Immature natural killer cell (primary cell): ENCODE data around the gene KLF15. TPM values are rescaled to one million over a fixed set of nuclear protein-coding genes. Genes with fewer than 3 reads are reported as not detected.

Source experiments
- DNase-seq, 3 donors: peaks; one replicate each; pipeline ENCODE4 v3.0.0; 2022; ENCODE audit warnings: mixed read lengths in 1 of 3
- H3K27ac Mint-ChIP-seq, 6 donors: one replicate each; pipeline ENCODE4 v1.8.0; 2020; ENCODE audit warnings: mixed read lengths in 6 of 6, mild to moderate bottlenecking in 5 of 6, inconsistent platforms in 4 of 6, moderate library complexity in 3 of 6
- H3K27me3 Mint-ChIP-seq, 3 donors: one replicate each; pipeline ENCODE4 v1.8.0; 2020 to 2021; ENCODE audit warnings: low read depth in 3 of 3, mild to moderate bottlenecking in 3 of 3, mixed read lengths in 3 of 3, moderate library complexity in 3 of 3, inconsistent platforms in 1 of 3
- H3K36me3 Mint-ChIP-seq, 3 donors: one replicate each; pipeline ENCODE4 v1.8.0; 2020; ENCODE audit warnings: mixed read lengths in 3 of 3, inconsistent platforms in 2 of 3, mild to moderate bottlenecking in 2 of 3
- H3K4me1 Mint-ChIP-seq, 2 donors: one replicate each; pipeline ENCODE4 v1.8.0; 2020; ENCODE audit warnings: inconsistent platforms in 2 of 2, mild to moderate bottlenecking in 2 of 2, mixed read lengths in 2 of 2, moderate library complexity in 1 of 2
- H3K4me3 Mint-ChIP-seq, 5 donors: one replicate each; pipeline ENCODE4 v1.8.0; 2020; ENCODE audit warnings: mild to moderate bottlenecking in 5 of 5, mixed read lengths in 5 of 5, inconsistent platforms in 3 of 5, moderate library complexity in 3 of 5
- H3K9me3 Mint-ChIP-seq, 6 donors: one replicate each; pipeline ENCODE4 v1.8.0; 2020; ENCODE audit warnings: mild to moderate bottlenecking in 6 of 6, mixed read lengths in 6 of 6, inconsistent platforms in 4 of 6, moderate library complexity in 3 of 6
- polyA plus RNA-seq, 3 donors: library from polyadenylated mRNA; unstranded; fragments of 300-500 nt; fragmentation: Illumina TruSeq; gene quantifications; one replicate each; pipeline ENCODE4 v1.2.3, GENCODE V29; 2021

The KLF15 gene
- polyA plus RNA-seq, 3 donors from 2014 or later: not detected

DNA sequence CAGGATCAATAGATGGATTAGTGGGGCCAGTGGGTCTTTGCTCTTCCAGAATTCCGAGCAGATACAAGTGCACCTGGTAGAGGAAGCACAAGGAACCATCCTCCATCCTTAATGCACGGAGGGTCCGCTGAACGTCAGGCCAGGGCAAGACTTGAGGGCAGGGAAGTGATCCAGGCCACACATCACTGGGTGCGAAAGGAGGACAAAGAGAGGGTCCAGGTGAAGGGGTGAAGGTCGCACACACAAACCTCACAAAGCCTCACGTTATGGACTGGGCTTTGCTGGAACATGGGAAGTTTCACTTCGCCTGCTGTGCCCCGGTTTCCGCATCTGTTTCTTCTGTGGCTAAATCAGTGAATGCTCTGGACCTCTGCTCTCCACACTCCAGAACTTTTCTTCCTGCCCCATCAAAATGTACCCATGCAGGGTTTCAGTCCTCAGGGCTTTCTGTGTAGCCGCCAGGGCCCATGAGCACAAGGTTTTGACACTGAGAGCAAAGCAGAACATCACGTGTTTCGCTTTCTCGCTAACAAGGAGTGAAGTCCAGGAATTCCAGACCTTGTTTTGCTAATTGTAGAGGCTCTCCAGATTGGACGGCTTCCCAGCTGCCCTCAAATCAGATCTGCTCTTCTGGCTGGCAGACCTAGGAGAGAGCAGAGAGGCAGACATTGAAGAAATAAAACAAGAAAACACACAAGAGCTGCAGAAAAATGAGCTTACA lies 56.3 kb downstream of the KLF15 start:
- no peak for DNase-seq
- Mint-ChIP-seq H3K9me3 (peaks cover 0 to 20% (median 9%) of the 10 kb centered on the region in 6 donors), H3K4me3 (no peak overlapping the region)

DNA sequence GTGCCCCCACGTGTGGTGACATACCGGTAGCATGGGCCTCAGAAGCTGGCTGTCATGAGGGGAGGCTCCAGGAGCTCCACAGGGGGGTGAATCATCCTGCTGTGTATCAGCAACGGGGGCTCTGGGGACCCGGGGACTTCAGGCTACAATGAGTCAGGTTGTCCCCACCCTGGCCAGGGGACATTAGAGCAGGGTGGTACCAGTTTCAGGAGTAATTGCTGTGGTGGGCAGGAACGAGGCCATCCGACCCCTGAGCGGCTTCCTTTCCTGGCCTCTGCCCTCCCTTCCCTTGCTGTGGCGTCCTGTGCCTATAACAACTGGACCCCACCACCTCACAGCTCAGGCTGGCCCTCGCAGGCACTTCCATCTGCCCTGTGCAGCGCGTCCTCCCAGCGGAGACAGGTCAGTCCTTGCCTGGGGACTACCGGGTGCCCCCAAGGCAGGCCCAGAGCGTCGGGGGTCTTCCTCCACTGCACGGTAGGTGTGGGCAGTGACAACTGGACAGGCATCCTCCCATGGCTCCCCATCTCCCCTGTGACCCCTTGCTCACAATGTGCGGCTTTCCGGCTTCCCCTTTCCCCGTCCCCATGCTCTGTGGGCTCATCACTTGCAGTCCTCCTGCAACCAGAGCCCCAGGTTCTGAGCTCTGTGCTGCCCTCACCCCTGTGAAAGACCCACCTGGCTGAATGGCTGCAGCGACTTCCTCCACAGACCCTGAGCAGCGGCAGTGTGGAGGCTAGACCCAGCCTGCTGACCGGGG lies 57.0 kb downstream of the KLF15 start:
- no peak for DNase-seq
- no peak overlapping the region for H3K27ac Mint-ChIP-seq
- H3K9me3 Mint-ChIP-seq: peaks cover 0 to 20% (median 9%) of the 10 kb centered on the region in 6 donors
- peaks cover 2 to 10% (median 4%) of the 10 kb centered on the region in 3 donors for H3K27me3 Mint-ChIP-seq
- H3K4me3 Mint-ChIP-seq: no peak overlapping the region
- H3K36me3 Mint-ChIP-seq: no peaks in the 10 kb centered on the region
- no peaks in the 10 kb centered on the region for H3K4me1 Mint-ChIP-seq

More for the DNA sequence above, 56.3 kb downstream of the KLF15 start:
- H3K27me3 Mint-ChIP-seq: peaks cover 2 to 10% (median 4%) of the 10 kb centered on the region in 3 donors
- no peaks in the 10 kb centered on the region for H3K4me1 Mint-ChIP-seq
- H3K27ac Mint-ChIP-seq: peak overlapping the region in 1 of 6 donors; percentile 2
- H3K36me3 Mint-ChIP-seq: no peaks in the 10 kb centered on the region

DNA sequence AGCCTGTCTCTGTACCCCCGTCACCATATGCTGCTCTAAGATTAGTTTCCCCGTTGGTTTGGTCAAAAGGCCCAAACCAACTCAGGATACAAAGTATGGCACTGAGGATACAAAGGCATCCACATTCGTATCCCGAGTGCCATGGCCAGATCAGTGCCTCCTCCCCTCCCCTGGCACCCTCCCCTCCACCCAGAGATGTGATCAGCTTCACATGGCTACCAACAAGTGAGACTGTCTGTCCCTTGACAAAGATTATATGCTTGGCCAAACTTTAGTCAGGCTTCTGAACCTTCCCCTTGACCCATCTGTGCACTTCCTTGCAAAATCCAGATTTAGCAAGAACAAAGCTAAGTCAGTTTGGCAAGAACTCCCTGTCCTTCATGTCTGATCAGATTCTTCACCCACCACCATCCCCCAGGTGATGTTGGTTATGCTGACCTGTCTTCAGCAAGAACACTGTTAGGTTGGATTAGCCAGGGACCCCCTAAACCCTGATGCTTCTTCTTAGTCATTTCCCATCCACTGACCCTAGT lies 61.7 kb downstream of the KLF15 start:
- Mint-ChIP-seq H3K27ac (no peak overlapping the region), H3K36me3 (no peaks in the 10 kb centered on the region), H3K9me3 (no peaks in the 10 kb centered on the region), H3K4me3 (no peak overlapping the region), H3K27me3 (peaks cover 1 to 13% (median 4%) of the 10 kb centered on the region in 3 donors), H3K4me1 (no peaks in the 10 kb centered on the region)
- no peak for DNase-seq

DNA sequence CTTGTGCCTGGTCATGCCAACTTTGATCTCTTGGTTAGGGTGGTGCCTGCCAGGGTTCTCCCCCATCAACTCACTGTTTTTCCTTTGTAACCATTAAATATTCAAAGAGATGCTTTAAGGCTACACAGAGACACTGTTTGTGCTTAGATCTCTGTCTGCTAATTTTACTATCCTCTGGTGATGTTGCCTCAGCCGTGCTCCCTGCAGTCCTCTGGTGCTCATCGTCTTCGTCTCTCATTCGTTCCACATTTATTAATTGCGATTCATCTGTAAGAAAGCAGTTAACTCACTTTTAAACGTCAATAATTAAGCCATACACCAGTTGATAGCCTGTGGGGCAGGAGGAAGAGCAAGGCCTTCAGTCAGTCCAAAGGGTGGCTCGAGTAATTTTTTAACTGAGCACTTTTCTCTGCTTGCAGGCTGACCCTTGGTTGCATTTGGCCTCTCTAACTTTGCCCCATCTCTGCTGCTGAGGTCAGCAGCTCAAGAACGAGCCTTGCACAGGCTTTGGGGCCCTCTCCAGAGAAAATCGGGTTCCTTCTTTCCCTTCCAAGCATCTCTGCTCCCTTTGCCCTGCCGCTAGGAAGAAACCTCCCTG lies 62.9 kb downstream of the KLF15 start:
- no peak overlapping the region for H3K4me3 Mint-ChIP-seq
- no peaks in the 10 kb centered on the region for H3K4me1 Mint-ChIP-seq
- no peak overlapping the region for H3K27ac Mint-ChIP-seq
- no peak for DNase-seq
- H3K9me3 Mint-ChIP-seq: no peaks in the 10 kb centered on the region
- H3K27me3 Mint-ChIP-seq: peaks cover 1 to 11% (median 5%) of the 10 kb centered on the region in 3 donors
- no peaks in the 10 kb centered on the region for H3K36me3 Mint-ChIP-seq

DNA sequence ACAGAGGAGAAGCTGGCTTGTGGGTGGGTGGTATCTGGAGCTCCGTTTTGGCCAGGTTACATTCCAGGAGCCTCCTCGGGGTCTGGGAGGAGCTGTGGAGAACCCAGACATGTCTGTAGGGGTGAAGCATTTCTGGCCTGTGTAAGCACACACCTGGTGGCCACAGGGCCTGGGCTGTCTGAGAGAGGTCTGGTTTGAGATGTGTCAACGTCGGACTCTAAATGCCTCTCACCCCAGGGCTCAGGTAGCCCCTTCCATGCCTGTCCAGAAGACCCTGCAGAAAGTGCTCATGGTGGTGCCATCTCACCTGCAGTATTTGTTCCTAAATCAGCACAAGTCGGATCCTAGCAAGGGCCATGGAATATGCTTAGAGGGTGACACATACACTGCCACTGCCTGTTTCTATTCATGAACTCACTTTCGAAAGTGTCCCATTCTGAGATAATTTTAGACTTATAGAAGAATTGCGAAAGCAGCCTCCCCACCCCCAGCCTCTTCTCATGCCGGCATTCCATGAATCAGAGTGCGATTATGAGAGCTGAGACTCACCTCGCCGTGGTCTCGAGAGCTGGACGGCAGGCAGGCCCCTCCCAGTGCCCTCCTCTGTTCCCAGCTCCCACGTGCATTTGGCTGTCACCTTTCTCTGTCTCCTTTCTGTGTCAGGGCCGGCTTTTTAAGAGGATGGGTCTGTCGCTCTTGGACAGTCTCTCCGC lies 63.7 kb downstream of the KLF15 start:
- H3K4me1 Mint-ChIP-seq: no peaks in the 10 kb centered on the region
- peaks cover 1 to 10% (median 7%) of the 10 kb centered on the region in 3 donors for H3K27me3 Mint-ChIP-seq
- no peak overlapping the region for H3K4me3 Mint-ChIP-seq
- DNase-seq: no peak
- no peaks in the 10 kb centered on the region for H3K9me3 Mint-ChIP-seq
- H3K36me3 Mint-ChIP-seq: no peaks in the 10 kb centered on the region
- H3K27ac Mint-ChIP-seq: no peak overlapping the region

Other genes with a start within 250 kb of the KLF15 start
- not detected for gene ALDH1L1, start 176.8 kb downstream of the KLF15 start, polyA plus RNA-seq
- gene CFAP100, start 37.5 kb upstream of the KLF15 start, polyA plus RNA-seq: not detected
- 10 to 100 TPM in 2 of 3 donors, 1 to 10 TPM in 1; 9.6 to 17.2 (median 11.8) TPM for gene ZXDC, start 118.5 kb upstream of the KLF15 start, polyA plus RNA-seq
- not detected for gene UROC1, start 160.4 kb upstream of the KLF15 start, polyA plus RNA-seq
- under 1 TPM in 1 of 3 donors, not detected in 2; 0.67 TPM for gene CHST13, start 166.7 kb upstream of the KLF15 start, polyA plus RNA-seq
- gene C3orf22, start 201.5 kb upstream of the KLF15 start, polyA plus RNA-seq: not detected